GM13977 (cell line): ENCODE measurements around the gene TMEM86B.

Source experiments
- DNase-seq: peaks from one replicate; pipeline ENCODE4 v3.0.0; 2012; ENCODE audit warnings: low spot score
- in situ Hi-C: fragments of 300-500 bp; cut with MboI; formaldehyde crosslinking; loops from one replicate; pipeline ENCODE4 v1.12.0; 2022; ENCODE audit warnings: low sequenced_read_pairs, low pct_unique_long_range_greater_than_20kb, mixed read lengths, inconsistent platforms; ENCODE audit not compliant: unreplicated experiment
- TF ChIP-seq, protein P1 (sequence below): IDR thresholded peaks from 2 replicates; pipeline ENCODE4 v1.5.1; 2012; ENCODE audit warnings: mild to moderate bottlenecking, control low read depth; ENCODE audit not compliant: insufficient read depth; ENCODE audit errors: extremely low read depth, missing control alignments

TMEM86B gene

DNA sequence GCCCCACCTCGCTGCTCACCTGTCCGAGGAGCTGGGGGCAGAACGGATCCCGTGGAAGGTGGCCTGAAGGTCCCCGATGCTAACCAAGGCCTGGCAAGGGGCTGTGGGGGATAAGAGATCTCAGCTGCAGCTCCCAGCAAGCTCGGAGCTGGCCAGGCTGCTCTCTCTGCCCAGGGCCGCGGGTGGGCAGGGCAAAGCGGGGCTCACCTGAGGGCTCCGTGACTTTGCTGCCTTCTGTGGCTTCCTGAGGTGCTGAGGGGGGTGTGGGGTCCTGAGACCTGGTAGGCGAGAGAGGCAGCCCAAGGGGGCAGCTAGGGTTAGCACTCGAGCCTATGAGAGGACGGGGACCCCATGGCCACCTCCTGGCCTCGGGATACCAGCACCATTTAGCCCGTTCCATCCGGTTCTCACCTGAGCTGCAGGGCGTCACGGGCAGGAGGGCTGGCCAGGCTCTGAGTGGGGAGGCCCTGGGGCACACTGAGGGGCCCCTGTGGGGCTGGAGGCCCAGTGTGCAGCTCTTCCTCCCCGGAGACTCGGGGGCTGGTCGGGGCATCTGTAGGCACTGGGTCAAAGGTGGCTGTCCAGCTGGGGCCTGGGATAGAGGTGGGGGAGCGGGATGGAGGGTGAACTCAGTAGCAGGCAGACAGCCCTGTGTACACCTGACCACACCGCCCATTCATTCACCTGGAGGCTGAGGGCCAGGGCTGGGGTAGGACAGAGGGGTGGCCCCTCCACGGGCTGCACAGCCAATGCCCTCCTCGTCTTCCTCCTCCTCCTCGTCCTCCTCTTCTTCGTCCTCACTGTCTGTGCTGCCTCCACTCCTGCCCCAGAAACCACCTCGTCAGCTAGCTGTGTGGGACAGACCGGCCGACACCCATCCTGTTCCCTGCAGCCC, 3.1 kb upstream of the TMEM86B start:
- DNase-seq = no peak
- TF ChIP-seq, protein P1, sequence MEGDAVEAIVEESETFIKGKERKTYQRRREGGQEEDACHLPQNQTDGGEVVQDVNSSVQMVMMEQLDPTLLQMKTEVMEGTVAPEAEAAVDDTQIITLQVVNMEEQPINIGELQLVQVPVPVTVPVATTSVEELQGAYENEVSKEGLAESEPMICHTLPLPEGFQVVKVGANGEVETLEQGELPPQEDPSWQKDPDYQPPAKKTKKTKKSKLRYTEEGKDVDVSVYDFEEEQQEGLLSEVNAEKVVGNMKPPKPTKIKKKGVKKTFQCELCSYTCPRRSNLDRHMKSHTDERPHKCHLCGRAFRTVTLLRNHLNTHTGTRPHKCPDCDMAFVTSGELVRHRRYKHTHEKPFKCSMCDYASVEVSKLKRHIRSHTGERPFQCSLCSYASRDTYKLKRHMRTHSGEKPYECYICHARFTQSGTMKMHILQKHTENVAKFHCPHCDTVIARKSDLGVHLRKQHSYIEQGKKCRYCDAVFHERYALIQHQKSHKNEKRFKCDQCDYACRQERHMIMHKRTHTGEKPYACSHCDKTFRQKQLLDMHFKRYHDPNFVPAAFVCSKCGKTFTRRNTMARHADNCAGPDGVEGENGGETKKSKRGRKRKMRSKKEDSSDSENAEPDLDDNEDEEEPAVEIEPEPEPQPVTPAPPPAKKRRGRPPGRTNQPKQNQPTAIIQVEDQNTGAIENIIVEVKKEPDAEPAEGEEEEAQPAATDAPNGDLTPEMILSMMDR = no peak
- in situ Hi-C loops = no loop called here

DNA sequence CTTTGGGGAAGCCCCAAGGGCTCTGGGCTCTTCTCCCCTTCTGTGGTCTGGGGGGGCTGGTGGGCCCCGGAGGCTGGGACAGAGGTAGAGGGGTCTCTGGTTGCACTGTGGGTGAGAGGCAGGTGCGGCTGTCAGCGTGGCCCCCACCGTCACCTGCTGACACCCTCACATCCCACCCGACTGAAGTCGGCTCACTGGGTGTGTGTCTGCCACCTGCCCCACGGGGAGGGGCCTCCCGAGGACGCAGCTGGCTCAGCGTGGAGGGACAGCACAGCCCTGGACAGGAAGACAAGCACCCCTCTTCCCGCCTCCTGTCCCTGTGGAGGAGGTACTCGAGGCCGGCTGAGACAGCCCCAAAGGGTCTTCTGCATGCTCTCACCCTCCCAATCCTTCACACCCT, 2.2 kb upstream of the TMEM86B start:
- in situ Hi-C loops = no loop called here
- DNase-seq = no peak
- TF ChIP-seq, protein P1 = no peak

DNA sequence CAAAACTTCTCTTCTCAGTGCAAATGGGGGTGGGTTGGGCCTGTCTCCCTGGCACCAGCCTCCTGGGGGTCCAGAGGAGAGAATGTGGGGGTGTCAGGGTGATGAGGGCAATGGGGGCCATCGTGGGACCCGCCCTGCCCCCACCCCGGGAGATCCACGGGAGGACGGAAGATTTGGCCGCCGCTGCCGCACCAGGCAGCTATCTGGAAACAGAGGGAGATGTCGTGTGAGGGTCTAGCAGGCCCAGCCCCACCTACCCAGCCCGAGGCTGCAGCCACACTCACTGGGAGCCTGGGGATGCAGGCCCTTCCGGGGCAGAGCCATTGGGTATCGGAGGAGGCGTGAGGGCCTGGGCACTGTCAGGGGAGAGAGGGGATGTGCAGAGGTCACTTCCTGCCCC, 1.8 kb upstream of the TMEM86B start:
- no peak for DNase-seq
- in situ Hi-C loops = no loop called here
- TF ChIP-seq, protein P1 = no peak

DNA sequence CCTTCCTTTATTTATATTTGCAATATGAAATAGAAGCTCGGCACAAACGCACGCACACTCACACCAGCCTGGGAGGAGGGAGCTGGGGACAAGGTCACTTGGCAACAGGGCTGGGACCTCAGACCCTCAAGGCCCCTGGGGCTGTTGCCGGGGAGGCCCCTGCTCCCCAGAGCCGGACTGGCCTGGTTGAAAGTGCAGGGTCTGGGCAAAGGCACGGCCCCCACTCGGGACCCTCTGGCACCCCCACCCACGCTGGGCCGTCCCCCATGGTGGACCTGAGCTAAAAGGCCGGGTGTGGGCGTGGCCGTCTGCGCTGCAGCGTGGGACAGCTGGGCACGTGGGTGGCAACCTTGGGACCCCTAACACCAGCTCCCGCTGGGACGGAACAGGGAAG, 1.2 kb upstream of the TMEM86B start:
- in situ Hi-C loops = no loop called here
- DNase-seq = no peak
- TF ChIP-seq, protein P1 = no peak

DNA sequence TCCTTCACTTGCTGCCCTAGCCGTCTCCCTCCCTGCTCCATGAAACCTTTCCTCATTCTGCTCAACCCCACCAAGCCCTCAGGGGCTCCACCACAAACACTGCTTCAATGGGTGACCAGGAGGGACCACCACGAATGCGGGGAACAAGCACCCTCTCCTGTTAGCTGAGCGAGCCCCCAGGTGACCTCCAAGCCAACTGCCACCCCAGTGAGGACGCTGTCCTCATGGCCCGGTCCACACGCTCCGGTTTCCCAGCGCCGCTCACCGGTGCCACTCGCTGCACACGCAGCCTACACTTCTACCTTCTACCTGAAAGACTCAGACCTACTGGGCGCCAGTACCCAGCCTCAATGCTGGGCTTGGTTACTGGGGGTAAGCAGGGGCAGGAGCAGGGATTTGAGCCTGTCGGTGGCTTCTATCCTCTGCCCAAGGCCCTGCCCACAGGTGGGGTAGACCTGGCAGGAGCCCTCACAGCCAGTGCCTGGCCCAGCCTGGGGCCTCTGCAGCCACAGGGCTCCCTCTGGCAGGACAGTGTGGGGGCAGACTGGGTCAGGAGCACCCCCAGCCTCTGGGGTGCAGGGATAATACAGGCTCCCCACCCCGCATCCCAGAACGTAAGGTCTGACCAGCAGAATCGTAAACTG, 704 bp upstream of the TMEM86B start:
- DNase-seq = no peak
- TF ChIP-seq, protein P1 = no peak
- in situ Hi-C loops = no loop called here

DNA sequence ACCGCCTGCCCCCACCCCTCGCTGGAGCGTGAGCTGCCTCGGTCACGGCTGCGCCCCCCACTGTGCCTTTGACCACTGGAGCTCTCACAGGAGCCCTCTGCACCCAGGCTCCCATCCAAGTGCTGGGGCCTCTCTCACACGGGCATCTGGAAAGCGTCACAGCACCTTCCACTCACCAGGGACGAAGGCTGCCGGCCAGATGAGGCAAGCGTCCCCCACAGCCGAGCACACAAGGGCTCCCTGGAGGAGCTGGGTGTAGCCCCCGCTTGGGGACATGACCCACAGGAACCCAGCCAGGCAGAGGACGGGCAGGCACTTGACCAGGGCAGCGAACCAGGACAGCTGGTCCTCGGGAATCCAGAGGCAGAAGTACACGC, 560 bp downstream of the TMEM86B start:
- DNase-seq = no peak
- TF ChIP-seq, protein P1 = no peak
- in situ Hi-C loops = no loop called here
